CD4-positive, alpha-beta T cell treated with Interleukin-4 for 1 hour (primary cell): ENCODE data around the gene ADAD2.
A peak's percentile ranks its signal among the peaks of the same experiment; 100 is the strongest.
"Not testable (repeated sequence)": the region's sequence is repeated elsewhere in the genome, so short reads cannot be mapped to it uniquely, and the experiment has no call there.

ENCODE experiments used
- DNase-seq, 2 donors: peaks; one replicate each; pipeline ENCODE4 v3.0.0-alpha.2; 2020 to 2022

The ADAD2 gene

GRCh38 chr16:84196727-84197394 is 5.9 kb downstream of the ADAD2 start:
- DNase-seq: no peak

GRCh38 chr16:84197466-84198128 is 6.6 kb downstream of the ADAD2 start:
- no peak for DNase-seq

GRCh38 chr16:84198401-84198800 is 7.4 kb downstream of the ADAD2 start:
- no peak for DNase-seq

GRCh38 chr16:84199097-84199496 is 8.1 kb downstream of the ADAD2 start:
- DNase-seq: no peak

- peak; percentile 22 to 44 for DNase-seq
Measured at GRCh38 chr16:84199861-84200260, 8.9 kb downstream of the ADAD2 start.

- DNase-seq: not testable (repeated sequence)
Measured at GRCh38 chr16:84204551-84204950, 13.6 kb downstream of the ADAD2 start.

- not testable (repeated sequence) for DNase-seq
Measured at GRCh38 chr16:84205123-84205522, 14.2 kb downstream of the ADAD2 start.

GRCh38 chr16:84205976-84206691 is 15.2 kb downstream of the ADAD2 start:
- no peak for DNase-seq

- DNase-seq: no peak
Measured at GRCh38 chr16:84207251-84207650, 16.3 kb downstream of the ADAD2 start.

GRCh38 chr16:84207879-84208278 is 16.9 kb downstream of the ADAD2 start:
- no peak for DNase-seq

- DNase-seq: no peak
Measured at GRCh38 chr16:84209989-84210388, 19.0 kb downstream of the ADAD2 start.

GRCh38 chr16:84212154-84212553 is 21.2 kb downstream of the ADAD2 start:
- no peak for DNase-seq

- DNase-seq: no peak
Measured at GRCh38 chr16:84212631-84213030, 21.7 kb downstream of the ADAD2 start.

- DNase-seq: no peak
Measured at GRCh38 chr16:84214451-84215066, 23.6 kb downstream of the ADAD2 start.

- DNase-seq: no peak
Measured at GRCh38 chr16:84215531-84215930, 24.6 kb downstream of the ADAD2 start.

GRCh38 chr16:84216144-84216543 is 25.2 kb downstream of the ADAD2 start:
- not testable (repeated sequence) for DNase-seq

GRCh38 chr16:84218176-84218823 is 27.3 kb downstream of the ADAD2 start:
- DNase-seq: no peak

- DNase-seq: no peak
Measured at GRCh38 chr16:84218956-84219355, 28.0 kb downstream of the ADAD2 start.

- no peak for DNase-seq
Measured at GRCh38 chr16:84220851-84221250, 29.9 kb downstream of the ADAD2 start.

- no peak for DNase-seq
Measured at GRCh38 chr16:84223456-84223855, 32.5 kb downstream of the ADAD2 start.

- no peak for DNase-seq
Measured at GRCh38 chr16:84224554-84224953, 33.6 kb downstream of the ADAD2 start.

- no peak for DNase-seq
Measured at GRCh38 chr16:84225126-84225525, 34.2 kb downstream of the ADAD2 start.

GRCh38 chr16:84225571-84225970 is 34.6 kb downstream of the ADAD2 start:
- DNase-seq: no peak
